Panc1 (cell line): ENCODE results near the gene TMPRSS3. TPM values are rescaled to one million over a fixed set of nuclear protein-coding genes. Genes with fewer than 3 reads are reported as not detected.

Source experiments
- ATAC-seq: fragments of 200-7000 bp; cut with Tn5 transposase; 2 replicates; pipeline ENCODE4 v1.9.1; 2020; ENCODE audit warnings: mild to moderate bottlenecking, moderate library complexity
- BruUV-seq: library from RNA; stranded (reverse); fragments of 400-500 nt; replicated peaks from 2 replicates; lab custom pipeline; 2021; lab: Mats Ljungman, UMichigan
- CTCF ChIA-PET: fragments of 300-600 bp; sonication (Branson Sonifier 250); formaldehyde crosslinking; loops from one replicate; lab custom pipeline; 2022; ENCODE audit warnings: antibody characterized with exemption; lab: Charles Lee
- POLR2A ChIA-PET: fragments of 300-600 bp; sonication (Branson Sonifier 250); formaldehyde crosslinking; loops from one replicate; lab custom pipeline; 2022; ENCODE audit warnings: antibody characterized with exemption; lab: Charles Lee
- DNase-seq: peaks from one replicate; pipeline ENCODE4 v3.0.0-alpha.2; 2010; ENCODE audit warnings: low read depth, low spot score
- H3K27ac ChIP-seq: 2 replicates; pipeline ENCODE4 v1.5.1; 2011; ENCODE audit warnings: mild to moderate bottlenecking, low read length, inconsistent platforms
- H3K27me3 ChIP-seq: fragments of 200-500 bp; sonication (Bioruptor generic); 2 replicates; pipeline ENCODE4 v1.6.0; 2014; ENCODE audit warnings: low read length, inconsistent platforms; ENCODE audit not compliant: control insufficient read depth, insufficient read depth
- H3K36me3 ChIP-seq: fragments of 200-500 bp; sonication (Bioruptor generic); 2 replicates; pipeline ENCODE4 v1.5.1; 2014; ENCODE audit warnings: inconsistent platforms, mild to moderate bottlenecking, low read length, moderate library complexity; ENCODE audit not compliant: control insufficient read depth, insufficient read depth
- H3K4me1 ChIP-seq: 2 replicates; pipeline ENCODE4 v1.5.1; 2011; ENCODE audit warnings: inconsistent platforms, mild to moderate bottlenecking, low read length, moderate library complexity; ENCODE audit not compliant: control insufficient read depth, insufficient read depth
- H3K4me3 ChIP-seq, 2 experiments: 2 replicates each; pipeline ENCODE4 v1.5.1; 2011 to 2012; ENCODE audit warnings: low read depth in 2 of 2, low read length in 2 of 2, mild to moderate bottlenecking in 2 of 2, inconsistent platforms in 1 of 2, moderate library complexity in 1 of 2
- H3K9me3 ChIP-seq: fragments of 200-500 bp; sonication (Bioruptor generic); 2 replicates; pipeline ENCODE4 v1.5.1; 2014; ENCODE audit warnings: low read depth, mild to moderate bottlenecking, inconsistent platforms, low read length, moderate library complexity; ENCODE audit not compliant: control insufficient read depth, insufficient read depth
- CTCF ChIP-seq: fragments of 450-650 bp; IDR thresholded peaks from 2 replicates; pipeline ENCODE4 v1.5.1; 2017; ENCODE audit warnings: mild to moderate bottlenecking
- POLR2AphosphoS5 ChIP-seq: IDR thresholded peaks from 2 replicates; pipeline ENCODE4 v1.6.1; 2012; ENCODE audit warnings: mild to moderate bottlenecking, low read depth, low read length, moderate library complexity
- SIN3A ChIP-seq: IDR thresholded peaks from 2 replicates; pipeline ENCODE4 v1.6.1; 2012; ENCODE audit warnings: low read depth, mild to moderate bottlenecking, low read length, moderate library complexity, borderline replicate concordance; ENCODE audit not compliant: insufficient read depth
- TCF7L2 ChIP-seq: IDR thresholded peaks from 2 replicates; pipeline ENCODE4 v1.6.1; 2011; ENCODE audit warnings: mild to moderate bottlenecking, low read depth, low read length, inconsistent platforms
- in situ Hi-C: cut with HindIII; loops from 2 replicates; pipeline ENCODE4 v1.10.0; 2016; ENCODE audit warnings: low sequenced_read_pairs, low pct_unique_long_range_greater_than_20kb
- intact Hi-C: fragments of 100-400 bp; cut with micrococcal nuclease; formaldehyde crosslinking; loops from one replicate; pipeline ENCODE4 v1.10.0; 2022; ENCODE audit not compliant: unreplicated experiment
- total RNA-seq: library from RNA; stranded (reverse); gene quantifications from one replicate; pipeline ENCODE4 v1.2.1, GENCODE V29; 2021; ENCODE audit not compliant: unreplicated experiment
- TF ChIP-seq, protein P1 (sequence below), 2 experiments: IDR thresholded peaks; 2 replicates each; pipeline ENCODE4 v1.6.1; 2011 to 2012; ENCODE audit warnings: low read depth in 2 of 2, control low read depth in 1 of 2, low read length in 1 of 2, mild to moderate bottlenecking in 1 of 2, moderate library complexity in 1 of 2; ENCODE audit not compliant: insufficient read depth in 1 of 2

The TMPRSS3 gene
- total RNA-seq, 1 experiment from 2014 or later: not detected

- ChIA-PET CTCF (no interaction called here), POLR2A (no interaction called here)
- intact Hi-C loops (no loop called here), in situ Hi-C loops (no loop called here)
- H3K4me3 ChIP-seq: no peak overlapping the region
- DNase-seq (no peak), ATAC-seq (no peak)
- H3K9me3 ChIP-seq: no peaks in the 10 kb centered on the region
- H3K27ac ChIP-seq: no peak overlapping the region
- H3K4me1 ChIP-seq: no peaks in the 10 kb centered on the region
- no peaks in the 10 kb centered on the region for H3K36me3 ChIP-seq
- no TSS peak for BruUV-seq
- H3K27me3 ChIP-seq: no peaks in the 10 kb centered on the region
- no peak for TF ChIP-seq POLR2AphosphoS5
- no peak for TF ChIP-seq CTCF
- TF ChIP-seq TCF7L2: no peak
- TF ChIP-seq SIN3A: no peak
- TF ChIP-seq, protein P1, sequence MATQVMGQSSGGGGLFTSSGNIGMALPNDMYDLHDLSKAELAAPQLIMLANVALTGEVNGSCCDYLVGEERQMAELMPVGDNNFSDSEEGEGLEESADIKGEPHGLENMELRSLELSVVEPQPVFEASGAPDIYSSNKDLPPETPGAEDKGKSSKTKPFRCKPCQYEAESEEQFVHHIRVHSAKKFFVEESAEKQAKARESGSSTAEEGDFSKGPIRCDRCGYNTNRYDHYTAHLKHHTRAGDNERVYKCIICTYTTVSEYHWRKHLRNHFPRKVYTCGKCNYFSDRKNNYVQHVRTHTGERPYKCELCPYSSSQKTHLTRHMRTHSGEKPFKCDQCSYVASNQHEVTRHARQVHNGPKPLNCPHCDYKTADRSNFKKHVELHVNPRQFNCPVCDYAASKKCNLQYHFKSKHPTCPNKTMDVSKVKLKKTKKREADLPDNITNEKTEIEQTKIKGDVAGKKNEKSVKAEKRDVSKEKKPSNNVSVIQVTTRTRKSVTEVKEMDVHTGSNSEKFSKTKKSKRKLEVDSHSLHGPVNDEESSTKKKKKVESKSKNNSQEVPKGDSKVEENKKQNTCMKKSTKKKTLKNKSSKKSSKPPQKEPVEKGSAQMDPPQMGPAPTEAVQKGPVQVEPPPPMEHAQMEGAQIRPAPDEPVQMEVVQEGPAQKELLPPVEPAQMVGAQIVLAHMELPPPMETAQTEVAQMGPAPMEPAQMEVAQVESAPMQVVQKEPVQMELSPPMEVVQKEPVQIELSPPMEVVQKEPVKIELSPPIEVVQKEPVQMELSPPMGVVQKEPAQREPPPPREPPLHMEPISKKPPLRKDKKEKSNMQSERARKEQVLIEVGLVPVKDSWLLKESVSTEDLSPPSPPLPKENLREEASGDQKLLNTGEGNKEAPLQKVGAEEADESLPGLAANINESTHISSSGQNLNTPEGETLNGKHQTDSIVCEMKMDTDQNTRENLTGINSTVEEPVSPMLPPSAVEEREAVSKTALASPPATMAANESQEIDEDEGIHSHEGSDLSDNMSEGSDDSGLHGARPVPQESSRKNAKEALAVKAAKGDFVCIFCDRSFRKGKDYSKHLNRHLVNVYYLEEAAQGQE (IDR thresholded peaks at IDR 0.05; ENCODE audit: insufficient read depth in 1 of 2, low read depth in 2 of 2, low read length in 1 of 2): no peak
Observed at GRCh38 chr21:42357307-42357706, 38.5 kb downstream of the TMPRSS3 start.

DNA sequence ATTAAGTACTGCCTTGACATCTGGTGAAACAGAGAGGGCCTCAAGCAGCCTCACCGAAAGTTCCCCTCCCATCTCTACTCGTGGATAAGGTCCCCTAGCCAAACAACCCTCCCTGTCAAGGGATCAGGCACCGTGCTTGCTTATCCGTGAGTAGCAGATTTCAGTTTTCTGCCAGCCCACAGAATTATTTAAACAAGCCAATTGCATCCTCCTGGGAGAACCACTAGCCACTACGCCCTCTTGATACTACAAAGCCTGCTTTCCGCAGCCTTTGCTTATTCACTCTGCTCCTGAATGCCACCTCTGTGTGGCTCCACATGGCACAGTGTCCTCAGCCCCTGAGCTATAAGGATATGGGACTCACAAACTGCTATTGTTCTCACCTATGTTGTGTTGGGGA is 39.2 kb downstream of the TMPRSS3 start:
- no peak for ATAC-seq

More for the DNA sequence above, 39.2 kb downstream of the TMPRSS3 start:
- Histone ChIP-seq H3K9me3 (no peaks in the 10 kb centered on the region), H3K36me3 (no peaks in the 10 kb centered on the region), H3K27me3 (no peaks in the 10 kb centered on the region), H3K4me3 (no peak overlapping the region), H3K4me1 (no peaks in the 10 kb centered on the region), H3K27ac (no peak overlapping the region)
- no peak for TF ChIP-seq CTCF
- TF ChIP-seq, protein P1 (IDR thresholded peaks at IDR 0.05; ENCODE audit: insufficient read depth in 1 of 2, low read depth in 2 of 2, low read length in 1 of 2): no peak
- TF ChIP-seq TCF7L2: no peak
- TF ChIP-seq SIN3A: no peak
- TF ChIP-seq POLR2AphosphoS5: no peak
- POLR2A ChIA-PET: no interaction called here
- no TSS peak for BruUV-seq
- intact Hi-C loops: no loop called here
- in situ Hi-C loops: no loop called here
- CTCF ChIA-PET: no interaction called here
- DNase-seq: no peak
